HepG2 (cell line): ENCODE results near the gene TMEM39A. TPM values are rescaled to one million over a fixed set of nuclear protein-coding genes. Genes with fewer than 3 reads are reported as not detected.
A peak's percentile ranks its signal among the peaks of the same experiment; 100 is the strongest.

Experiments
- AGO1 ChIP-seq: fragments of 200-400 bp; formaldehyde crosslinking; IDR thresholded peaks from 2 replicates; pipeline ENCODE4 v1.6.1; 2017; ENCODE audit warnings: mild to moderate bottlenecking, low read depth, low read length, moderate library complexity; ENCODE audit not compliant: poor library complexity, severe bottlenecking
- ATF7-NPFF ChIP-seq: sonication (generic); formaldehyde crosslinking; IDR thresholded peaks from 2 replicates; pipeline ENCODE4 v1.8.1; 2023; ENCODE audit warnings: mild to moderate bottlenecking, low read depth, missing genetic modification reagents, moderate library complexity
- KMT2B ChIP-seq: IDR thresholded peaks from 2 replicates; pipeline ENCODE4 v1.6.1; 2016; ENCODE audit warnings: missing genetic modification reagents, missing compliant biosample characterization
- MIER2 ChIP-seq: IDR thresholded peaks from 2 replicates; pipeline ENCODE4 v1.6.1; 2016; ENCODE audit warnings: missing biosample characterization, missing genetic modification reagents
- NCOA1 ChIP-seq: sonication (generic); formaldehyde crosslinking; IDR thresholded peaks from 2 replicates; pipeline ENCODE4 v1.9.0; 2021; ENCODE audit warnings: missing genetic modification reagents
- NCOA2 ChIP-seq: sonication (generic); formaldehyde crosslinking; IDR thresholded peaks from 2 replicates; pipeline ENCODE4 v1.8.0; 2022; ENCODE audit warnings: inconsistent platforms
- PBX3 ChIP-seq: sonication (generic); formaldehyde crosslinking; IDR thresholded peaks from 2 replicates; pipeline ENCODE4 v1.8.1; 2023; ENCODE audit warnings: missing genetic modification reagents, inconsistent platforms, borderline replicate concordance
- ZBTB43 ChIP-seq: sonication (generic); formaldehyde crosslinking; conservative IDR thresholded peaks from 2 replicates; pipeline ENCODE4 v1.4.0; 2020; ENCODE audit warnings: missing genetic modification reagents
- ZHX1 ChIP-seq: sonication (generic); formaldehyde crosslinking; IDR thresholded peaks from 2 replicates; pipeline ENCODE4 v1.8.1; 2022; ENCODE audit warnings: low read depth, mild to moderate bottlenecking, missing genetic modification reagents
- ZKSCAN8 ChIP-seq: IDR thresholded peaks from 2 replicates; pipeline ENCODE4 v1.6.1; 2016; ENCODE audit warnings: borderline replicate concordance, missing genetic modification reagents, missing compliant biosample characterization
- ZNF17 ChIP-seq: sonication (generic); formaldehyde crosslinking; IDR thresholded peaks from 2 replicates; pipeline ENCODE4 v1.5.0; 2020; ENCODE audit warnings: mild to moderate bottlenecking, missing genetic modification reagents
- ZNF251 ChIP-seq: sonication (generic); formaldehyde crosslinking; IDR thresholded peaks from 2 replicates; pipeline ENCODE4 v1.9.0; 2021; ENCODE audit warnings: mild to moderate bottlenecking, missing genetic modification reagents
- ZNF292 ChIP-seq: sonication (generic); formaldehyde crosslinking; IDR thresholded peaks from 2 replicates; pipeline ENCODE4 v1.8.1; 2022; ENCODE audit warnings: mild to moderate bottlenecking, low read depth, missing genetic modification reagents, borderline replicate concordance
- ZNF329 ChIP-seq: sonication (generic); formaldehyde crosslinking; IDR thresholded peaks from 2 replicates; pipeline ENCODE4 v1.9.0; 2021; ENCODE audit warnings: low read depth, mild to moderate bottlenecking, missing genetic modification reagents
- ZNF549 ChIP-seq: sonication (generic); formaldehyde crosslinking; IDR thresholded peaks from 2 replicates; pipeline ENCODE4 v1.5.0; 2020; ENCODE audit warnings: missing genetic modification reagents
- ZNF629 ChIP-seq: sonication (generic); formaldehyde crosslinking; conservative IDR thresholded peaks from 2 replicates; pipeline ENCODE4 v1.5.0; 2020; ENCODE audit warnings: missing genetic modification reagents
- ZNF639 ChIP-seq: conservative IDR thresholded peaks from 2 replicates; pipeline ENCODE4 v1.6.1; 2018; ENCODE audit warnings: missing genetic modification reagents
- ZNF737 ChIP-seq: sonication (generic); formaldehyde crosslinking; IDR thresholded peaks from 2 replicates; pipeline ENCODE4 v1.5.0; 2020; ENCODE audit warnings: missing genetic modification reagents, mild to moderate bottlenecking, borderline replicate concordance
- ZNF841 ChIP-seq: sonication (generic); formaldehyde crosslinking; IDR thresholded peaks from 2 replicates; pipeline ENCODE4 v1.8.1; 2023; ENCODE audit warnings: missing genetic modification reagents, borderline replicate concordance
- polyA plus RNA-seq, 8 experiments: library from polyadenylated mRNA; depleted of rRNA in 3 of 8; stranded (reverse) in 7 of 8; unstranded in 1 of 8; fragments of >200 nt; fragmentation: Illumina TruSeq in 4 of 8; extraction: Trizol in 4 of 8; gene quantifications; 2 replicates each; pipeline versions ENCODE4 v1.2.1 to v1.2.3, GENCODE V29; 2011 to 2016; ENCODE audit warnings: low read depth in 4 of 8, missing spikeins in 1 of 8, mixed read lengths in 1 of 8; ENCODE audit not compliant: insufficient read depth in 1 of 8
- total RNA-seq, 5 experiments: library from RNA; depleted of rRNA; stranded (reverse); fragments of >200 nt; fragmentation: Illumina TruSeq; extraction: Trizol; gene quantifications; 2 replicates each; pipeline ENCODE4 v1.2.3, GENCODE V29; 2016; ENCODE audit warnings: low read depth in 1 of 5

TMEM39A gene
- total and polyA plus RNA-seq, 2 of the 13 experiments (the other 11 are each of a cell fraction or from before 2014, with no cell fraction given), result 55.8 to 64.9 TPM

- TF ChIP-seq ZHX1 (peak; percentile 98), ZBTB43 (0 out of 2 replicates have a peak, but pooled peaks have one; percentile 66), ZNF549 (CRISPR knock-in tag) (no peak), ZKSCAN8 (CRISPR knock-in tag) (peak; percentile 87; the same call in 1 of the 2 replicates), ZNF292 (no peak), ZNF629 (no peak), ZNF17 (CRISPR knock-in tag) (no peak), NCOA2 (CRISPR knock-in tag) (peak; percentile 39), ATF7-NPFF (CRISPR knock-in tag) (no peak), ZNF329 (CRISPR knock-in tag) (0 out of 2 replicates have a peak, but pooled peaks have one; percentile 64), ZNF251 (CRISPR knock-in tag) (no peak), ZNF639 (peak; percentile 73; the same call in 1 of the 2 replicates), NCOA1 (CRISPR knock-in tag) (no peak), PBX3 (CRISPR knock-in tag) (0 out of 2 replicates have a peak, but pooled peaks have one; percentile 12), KMT2B (CRISPR knock-in tag) (peak; percentile 97), ZNF841 (CRISPR knock-in tag) (no peak), MIER2 (CRISPR knock-in tag) (peak; percentile 49; the same call in 1 of the 2 replicates), AGO1 (no peak), ZNF737 (CRISPR knock-in tag) (no peak)
Measured at GRCh38 chr3:119463171-119464169, at the start of gene TMEM39A (continued).
